Type B pancreatic cell (in vitro differentiated cells): ENCODE results near the gene CCDC154. TPM values are rescaled to one million over a fixed set of nuclear protein-coding genes. Genes with fewer than 3 reads are reported as not detected.

ENCODE experiments used
- DNase-seq: peaks from one replicate; pipeline ENCODE4 v3.0.0; 2021; ENCODE audit warnings: mixed read lengths; ENCODE audit not compliant: unreplicated experiment; ENCODE audit errors: extremely low spot score
- H3K27ac Mint-ChIP-seq: 2 replicates; pipeline ENCODE4 v1.8.0; 2021; ENCODE audit warnings: mild to moderate bottlenecking, mixed read lengths
- H3K27me3 Mint-ChIP-seq: 2 replicates; pipeline ENCODE4 v1.8.0; 2021; ENCODE audit warnings: mixed read lengths
- H3K36me3 Mint-ChIP-seq: 2 replicates; pipeline ENCODE4 v1.8.0; 2021; ENCODE audit warnings: mixed read lengths
- H3K4me1 Mint-ChIP-seq: one replicate; pipeline ENCODE4 v1.8.0; 2021; ENCODE audit warnings: mixed read lengths; ENCODE audit not compliant: unreplicated experiment
- H3K4me3 Mint-ChIP-seq: 2 replicates; pipeline ENCODE4 v1.8.0; 2021; ENCODE audit warnings: mild to moderate bottlenecking, mixed read lengths
- H3K9me3 Mint-ChIP-seq: 2 replicates; pipeline ENCODE4 v1.8.0; 2021; ENCODE audit warnings: mixed read lengths
- CTCF ChIP-seq: fragments of 200-600 bp; sonication (generic); conservative IDR thresholded peaks from 2 replicates; pipeline ENCODE4 v1.5.0; 2021; ENCODE audit warnings: antibody characterized with exemption, mild to moderate bottlenecking
- total RNA-seq: library from RNA; stranded (reverse); gene quantifications from 2 replicates; pipeline ENCODE4 v1.2.1, GENCODE V29; 2021; ENCODE audit warnings: low replicate concordance

CCDC154 gene
- total RNA-seq, 1 donor from 2014 or later: 5.0 TPM

GRCh38 chr16:1422076-1422475 is 22.3 kb downstream of the CCDC154 start:
- Mint-ChIP-seq H3K27ac (peak overlapping the region; percentile 98), H3K27me3 (no peaks in the 10 kb centered on the region), H3K4me1 (peaks cover 3% of the 10 kb centered on the region), H3K36me3 (no peaks in the 10 kb centered on the region), H3K4me3 (peak overlapping the region; percentile 42), H3K9me3 (no peaks in the 10 kb centered on the region)
- no peak for TF ChIP-seq CTCF
- DNase-seq: no peak

- no peak for TF ChIP-seq CTCF
- no peaks in the 10 kb centered on the region for H3K27me3 Mint-ChIP-seq
- no peaks in the 10 kb centered on the region for H3K9me3 Mint-ChIP-seq
- no peaks in the 10 kb centered on the region for H3K36me3 Mint-ChIP-seq
- peak overlapping the region; percentile 98 for H3K27ac Mint-ChIP-seq
- H3K4me3 Mint-ChIP-seq: peak overlapping the region; percentile 94
- no peak for DNase-seq
- peaks cover 9% of the 10 kb centered on the region for H3K4me1 Mint-ChIP-seq
Observed at GRCh38 chr16:1420111-1420539, 24.2 kb downstream of the CCDC154 start.

- TF ChIP-seq CTCF: no peak
- Mint-ChIP-seq H3K27ac (peak overlapping the region; percentile 98), H3K36me3 (no peaks in the 10 kb centered on the region), H3K27me3 (no peaks in the 10 kb centered on the region), H3K4me3 (peak overlapping the region; percentile 83), H3K4me1 (peaks cover 13% of the 10 kb centered on the region), H3K9me3 (no peaks in the 10 kb centered on the region)
- DNase-seq: no peak
Observed at GRCh38 chr16:1416521-1416941, 27.8 kb downstream of the CCDC154 start.

- Mint-ChIP-seq H3K4me1 (peaks cover 10% of the 10 kb centered on the region), H3K36me3 (no peaks in the 10 kb centered on the region), H3K9me3 (no peaks in the 10 kb centered on the region), H3K4me3 (peak within 1 kb of the TSS; percentile 89), H3K27ac (peak within 1 kb of the TSS; percentile 98), H3K27me3 (no peaks in the 10 kb centered on the region)
- no peak for DNase-seq
- no peak for TF ChIP-seq CTCF
Observed at GRCh38 chr16:1414532-1415260, 29.7 kb downstream of the CCDC154 start, which contains the start of gene UNKL. Gene UNKL, minus strand, starts transcription at chr16:1414704. Its CDS starts 13 bp downstream, at chr16:1414691.

- Mint-ChIP-seq H3K27me3 (no peaks in the 10 kb centered on the region), H3K27ac (peak overlapping the region; percentile 74), H3K9me3 (no peaks in the 10 kb centered on the region), H3K4me3 (peak overlapping the region; percentile 83), H3K36me3 (no peaks in the 10 kb centered on the region), H3K4me1 (peaks cover 15% of the 10 kb centered on the region)
- no peak for DNase-seq
- peak; percentile 78 for TF ChIP-seq CTCF
Observed at GRCh38 chr16:1413684-1414531, 30.4 kb downstream of the CCDC154 start.
